A549 (cell line): Measurements from ENCODE around the gene C5orf34. TPM values are rescaled to one million over a fixed set of nuclear protein-coding genes. Genes with fewer than 3 reads are reported as not detected.

ENCODE experiments used
- ATAC-seq, 2 experiments: fragments of 200-7000 bp in 1 of 2; fragments of >200 bp in 1 of 2; cut with Nextera tagmentation in 1 of 2; cut with Tn5 transposase in 1 of 2; 3 replicates each; pipeline versions ENCODE4 v1.8.0 to v1.9.1; 2018 to 2020; ENCODE audit warnings: mild to moderate bottlenecking in 1 of 2, moderate library complexity in 1 of 2
- CTCF ChIA-PET: fragments of 300-600 bp; sonication (Branson Sonifier 250); formaldehyde crosslinking; extraction: SDS; loops from one replicate; lab custom pipeline; 2021; ENCODE audit warnings: antibody characterized with exemption, inconsistent platforms; lab: Yijun Ruan, JAX
- POLR2A ChIA-PET: fragments of 350-600 bp; formaldehyde crosslinking; extraction: SDS; loops from one replicate; lab custom pipeline; 2021; ENCODE audit warnings: antibody characterized with exemption, inconsistent platforms; lab: Yijun Ruan, JAX
- DNase-seq, 2 experiments: peaks; one replicate each; pipeline versions ENCODE4 v3.0.0 to v3.0.0-alpha.2; 2011 to 2016; ENCODE audit warnings: low read depth in 1 of 2, low spot score in 1 of 2
- FAIRE-seq: peaks from 2 replicates; lab custom pipeline; 2011; peaks lifted over from hg19 to GRCh38; lab: Jason Lieb, UNC
- H3K27ac ChIP-seq, 2 experiments: fragments of >200 bp; sonication (Bioruptor Twin); formaldehyde crosslinking; 3 replicates each; pipeline ENCODE4 v1.5.1; 2016 to 2017
- H3K4me1 ChIP-seq: fragments of >200 bp; sonication (Bioruptor Twin); formaldehyde crosslinking; 3 replicates; pipeline ENCODE4 v1.6.1; 2016
- H3K4me2 ChIP-seq: fragments of >200 bp; sonication (Bioruptor Twin); formaldehyde crosslinking; 3 replicates; pipeline ENCODE4 v1.6.1; 2016
- H3K4me3 ChIP-seq: fragments of >200 bp; sonication (Bioruptor Twin); formaldehyde crosslinking; 3 replicates; pipeline ENCODE4 v1.5.1; 2016
- H3K9me3 ChIP-seq: fragments of >200 bp; sonication (Bioruptor Twin); formaldehyde crosslinking; 3 replicates; pipeline ENCODE4 v1.6.1; 2016
- BHLHE40 ChIP-seq: IDR thresholded peaks from 2 replicates; pipeline ENCODE4 v1.6.1; 2012; ENCODE audit warnings: low read depth, low read length, inconsistent platforms
- CBX8 ChIP-seq: fragments of 200-600 bp; sonication (generic); IDR thresholded peaks from 2 replicates; pipeline ENCODE4 v1.6.1; 2016
- CEBPB ChIP-seq, 2 experiments: fragments of >200 bp in 1 of 2; sonication (Bioruptor Twin) in 1 of 2; formaldehyde crosslinking in 1 of 2; IDR thresholded peaks; 2 replicates each; pipeline ENCODE4 v1.6.1; 2012 to 2016
- CHD2 ChIP-seq: fragments of 150-350 bp; IDR thresholded peaks from 2 replicates; pipeline ENCODE4 v1.6.1; 2014; ENCODE audit warnings: low read length; ENCODE audit not compliant: partially characterized antibody
- E2F6 ChIP-seq: IDR thresholded peaks from 2 replicates; pipeline ENCODE4 v1.6.1; 2012; ENCODE audit warnings: low read depth, borderline replicate concordance
- ELK1 ChIP-seq: fragments of 150-350 bp; IDR thresholded peaks from 2 replicates; pipeline ENCODE4 v1.6.1; 2014; ENCODE audit warnings: low read depth, mild to moderate bottlenecking, low read length
- ESRRA ChIP-seq: fragments of 150-350 bp; IDR thresholded peaks from 2 replicates; pipeline ENCODE4 v1.6.1; 2014; ENCODE audit warnings: mild to moderate bottlenecking, low read length, borderline replicate concordance
- FOXS1 ChIP-seq: fragments of 250-450 bp; sonication (Bioruptor Pico); IDR thresholded peaks from 2 replicates; pipeline ENCODE4 v1.5.0; 2020; ENCODE audit warnings: mild to moderate bottlenecking, moderate library complexity
- HES2 ChIP-seq: fragments of >200 bp; sonication (Bioruptor Twin); formaldehyde crosslinking; IDR thresholded peaks from 2 replicates; pipeline ENCODE4 v1.6.1; 2016
- HEYL ChIP-seq: fragments of 250-450 bp; sonication (Bioruptor Pico); IDR thresholded peaks from 2 replicates; pipeline ENCODE4 v1.8.0; 2021; ENCODE audit warnings: mild to moderate bottlenecking, moderate library complexity
- HMGXB4 ChIP-seq: fragments of 250-450 bp; sonication (Bioruptor Pico); IDR thresholded peaks from 2 replicates; pipeline ENCODE4 v1.5.0; 2021; ENCODE audit warnings: mild to moderate bottlenecking, moderate library complexity, borderline replicate concordance
- HOXB5 ChIP-seq: fragments of 250-450 bp; sonication (Bioruptor Pico); IDR thresholded peaks from 2 replicates; pipeline ENCODE4 v1.5.0; 2020; ENCODE audit warnings: mild to moderate bottlenecking, moderate library complexity
- MAX ChIP-seq: IDR thresholded peaks from 2 replicates; pipeline ENCODE4 v1.6.1; 2012
- MYC ChIP-seq: IDR thresholded peaks from 2 replicates; pipeline ENCODE4 v1.6.1; 2012; ENCODE audit warnings: mild to moderate bottlenecking, inconsistent platforms, low read length, improper control_type of control experiment, borderline replicate concordance
- NR3C1 ChIP-seq: fragments of >200 bp; sonication (Bioruptor Twin); formaldehyde crosslinking; IDR thresholded peaks from 3 replicates; pipeline ENCODE4 v1.6.1; 2017
- PHF8 ChIP-seq: fragments of 200-600 bp; sonication (generic); IDR thresholded peaks from 2 replicates; pipeline ENCODE4 v1.6.1; 2016; ENCODE audit warnings: low read depth, mild to moderate bottlenecking, antibody characterized with exemption, moderate library complexity, borderline replicate concordance
- POLR2A ChIP-seq: IDR thresholded peaks from 2 replicates; pipeline ENCODE4 v1.6.1; 2012; ENCODE audit warnings: mild to moderate bottlenecking, low read length
- RAD21 ChIP-seq, 2 experiments: fragments of >200 bp in 1 of 2; sonication (Bioruptor Twin) in 1 of 2; formaldehyde crosslinking in 1 of 2; IDR thresholded peaks in 1 of 2; conservative IDR thresholded peaks in 1 of 2; 2 replicates in 1 of 2; 3 replicates in 1 of 2; pipeline ENCODE4 v1.6.1; 2012 to 2018; ENCODE audit warnings: inconsistent platforms in 1 of 2
- RARB ChIP-seq: fragments of 250-450 bp; sonication (Bioruptor Pico); IDR thresholded peaks from 2 replicates; pipeline ENCODE4 v1.8.0; 2021; ENCODE audit warnings: mild to moderate bottlenecking, moderate library complexity
- RFX5 ChIP-seq: fragments of 450-650 bp; IDR thresholded peaks from 2 replicates; pipeline ENCODE4 v1.7.1; 2014; ENCODE audit warnings: antibody characterized with exemption, mild to moderate bottlenecking, moderate library complexity
- SMC3 ChIP-seq: fragments of >200 bp; sonication (Bioruptor Twin); formaldehyde crosslinking; IDR thresholded peaks from 3 replicates; pipeline ENCODE4 v1.6.1; 2018; ENCODE audit warnings: inconsistent platforms
- ZFP36 ChIP-seq: fragments of 450-650 bp; IDR thresholded peaks from 2 replicates; pipeline ENCODE4 v1.6.1; 2014; ENCODE audit warnings: borderline replicate concordance; ENCODE audit not compliant: partially characterized antibody
- ZNF302 ChIP-seq: fragments of 250-450 bp; sonication (Bioruptor Pico); IDR thresholded peaks from 2 replicates; pipeline ENCODE4 v1.9.0; 2021; ENCODE audit warnings: inconsistent platforms, mild to moderate bottlenecking, moderate library complexity
- WGBS: methylation state at CpG from one replicate; pipeline ENCODE4 v1.1.6; 2017; ENCODE audit errors: missing lambda C conversion rate; 5-methylcytosine and 5-hydroxymethylcytosine counted together
- polyA plus RNA-seq, 4 experiments: library from polyadenylated mRNA; depleted of rRNA in 3 of 4; stranded (reverse); fragments of >200 nt; fragmentation: RNase III in 1 of 4; extraction: RNeasy Plus Mini Kit Qiagen cat#74134 plus additional on column Dnase treatment in 1 of 4; gene quantifications; 2 replicates in 3 of 4; 3 replicates in 1 of 4; pipeline ENCODE4 v1.2.3, GENCODE V29; 2011 to 2017

Gene C5orf34
- polyA plus RNA-seq, 2 of the 4 experiments (the other 2 are of a cell fraction): 7.6 to 16.1 TPM

GRCh38 chr5:43530648-43531047 lies 15.7 kb upstream of the C5orf34 start (continued):
- TF ChIP-seq HES2 (no peak), CBX8 (no peak), CHD2 (no peak), RARB (CRISPR knock-in tag) (no peak)

GRCh38 chr5:43523662-43524072 lies 8.7 kb upstream of the C5orf34 start:
- no peak overlapping the region for H3K27ac ChIP-seq
- CTCF ChIA-PET: interaction anchor here (1.3 to 1.8 kb wide), 3 partner anchors 11 to 634 kb away, joined by 3 to 5 read pairs (median 4); partner anchors contain the start of gene TMEM267
- no peak overlapping the region for H3K4me3 ChIP-seq
- WGBS: 62% methylated on average over 2 of the region's 2 CpGs
- no peak overlapping the region for H3K4me2 ChIP-seq
- TF ChIP-seq MYC (no peak), MAX (no peak), FOXS1 (no peak), HEYL (CRISPR knock-in tag) (no peak), RFX5 (no peak), CHD2 (no peak), ESRRA (no peak), ELK1 (no peak)
- no peak for FAIRE-seq
- POLR2A ChIA-PET: no interaction called here
- H3K4me1 ChIP-seq: no peaks in the 10 kb centered on the region
- ATAC-seq: peak; percentile 30 to 51; a peak in 4 of 6 replicates
- H3K9me3 ChIP-seq: no peaks in the 10 kb centered on the region
- no peak for DNase-seq

- TF ChIP-seq CEBPB (IDR thresholded peaks at IDR 0.05) (no peak), ZFP36 (no peak), NR3C1 (no peak), HMGXB4 (CRISPR knock-in tag) (no peak), SMC3 (no peak), FOXS1 (no peak), E2F6 (no peak), POLR2A (no peak), RAD21 (conservative IDR thresholded peaks at IDR 0.05 in 1 of 2, IDR thresholded peaks at IDR 0.05 in 1 of 2) (no peak), PHF8 (no peak), BHLHE40 (no peak), ZNF302 (no peak), MYC (no peak), HOXB5 (CRISPR knock-in tag) (no peak)
- 92% methylated on average over 1 of the region's 1 CpG for WGBS
- Histone ChIP-seq H3K4me1 (no peaks in the 10 kb centered on the region), H3K9me3 (no peaks in the 10 kb centered on the region), H3K4me3 (no peak overlapping the region), H3K27ac (no peak overlapping the region), H3K4me2 (no peak overlapping the region)
- ChIA-PET POLR2A (no interaction called here), CTCF (interaction anchor here (1.0 kb wide), 1 partner anchor 20 kb away, joined by 3 read pairs; no protein-coding TSS in a partner anchor)
- DNase-seq (no peak), ATAC-seq (no peak), FAIRE-seq (no peak)
Observed at GRCh38 chr5:43520615-43521014, 5.7 kb upstream of the C5orf34 start.
